Posterior cingulate gyrus (tissue), 11 donors: ENCODE measurements around the gene CDK6.

ENCODE experiments used
- DNase-seq, 10 donors: peaks; one replicate each; pipeline versions ENCODE4 v3.0.0 to v3.0.0-alpha.2; 2020 to 2021; ENCODE audit warnings: mixed read lengths in 3 of 10
- intact Hi-C: fragments of 100-400 bp; cut with DNase I; formaldehyde crosslinking; loops from one replicate; pipeline ENCODE4 v1.15.1; 2023

The CDK6 gene

DNA sequence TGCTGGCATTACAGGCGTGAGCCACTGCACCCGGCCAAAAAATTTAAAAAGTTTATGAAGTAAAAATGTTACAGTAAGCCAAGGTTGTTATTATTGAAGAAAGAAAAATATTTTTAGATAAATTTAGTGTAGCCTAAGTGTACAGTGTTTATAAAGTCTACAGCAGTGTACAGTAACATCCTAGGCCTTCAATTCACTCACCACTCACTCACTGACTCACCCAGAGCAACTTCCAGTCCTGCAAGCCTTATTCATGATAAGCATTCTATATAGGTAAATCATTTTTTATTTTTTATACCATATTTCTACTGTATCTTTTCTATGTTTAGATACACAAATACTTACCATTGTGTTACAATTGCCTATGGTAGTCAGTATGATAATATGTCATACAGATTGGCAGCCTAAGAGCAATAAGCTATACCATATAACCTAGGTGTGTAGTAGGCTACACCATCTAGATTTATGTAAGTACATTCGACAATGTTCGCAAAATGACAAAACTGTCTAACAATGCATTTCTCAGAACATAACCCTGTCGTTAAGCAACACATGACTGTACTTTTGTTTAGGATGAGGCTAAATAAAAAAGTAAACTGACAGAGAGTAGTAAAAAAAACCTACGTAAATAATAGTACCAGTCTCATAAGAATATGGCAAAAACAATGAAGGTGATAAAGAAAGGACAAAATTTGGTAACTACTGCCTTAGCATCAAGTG lies 168.4 kb downstream of the CDK6 start:
- intact Hi-C loops, result no loop called here
- no peak for DNase-seq

DNA sequence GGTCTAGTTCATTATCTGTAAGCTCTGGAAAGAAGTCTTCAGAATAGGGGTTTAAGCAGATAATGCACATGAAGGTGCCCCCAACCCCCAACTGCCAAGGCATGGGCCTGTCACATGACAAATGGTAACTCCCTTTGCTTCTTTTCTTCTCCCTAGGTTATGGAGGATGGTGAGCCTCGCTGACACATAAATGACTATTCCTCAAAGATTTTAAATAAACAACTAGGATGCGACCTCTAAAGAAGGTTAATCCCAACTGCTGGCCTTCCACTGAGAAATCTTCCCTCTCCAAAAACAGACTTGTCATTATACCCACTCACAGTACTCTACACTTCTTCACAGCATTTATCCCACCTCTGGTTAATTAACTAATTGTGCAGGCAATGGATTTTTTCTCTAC lies 170.4 kb downstream of the CDK6 start:
- intact Hi-C loops, result no loop called here
- no peak for DNase-seq

DNA sequence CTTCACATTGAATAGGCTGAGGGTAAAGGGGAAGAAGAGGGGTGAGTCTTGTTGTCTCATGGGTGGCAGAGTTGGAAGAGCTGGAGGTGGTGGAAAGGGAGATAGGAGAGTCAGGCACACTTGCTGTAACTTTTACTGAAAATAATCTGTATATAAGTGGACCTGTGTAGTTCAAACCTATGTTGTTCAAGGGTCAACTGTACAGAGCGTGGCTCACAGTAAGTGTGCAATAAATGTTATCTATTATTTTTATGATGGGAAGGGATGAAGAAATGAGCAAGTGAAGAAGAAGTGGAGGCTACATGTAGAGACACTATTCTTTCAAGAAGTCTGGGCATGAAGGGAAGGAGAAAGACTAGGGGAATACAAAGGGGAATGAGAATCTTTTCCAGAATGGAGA lies 174.7 kb downstream of the CDK6 start:
- DNase-seq, result no peak
- intact Hi-C loops, result no loop called here

DNA sequence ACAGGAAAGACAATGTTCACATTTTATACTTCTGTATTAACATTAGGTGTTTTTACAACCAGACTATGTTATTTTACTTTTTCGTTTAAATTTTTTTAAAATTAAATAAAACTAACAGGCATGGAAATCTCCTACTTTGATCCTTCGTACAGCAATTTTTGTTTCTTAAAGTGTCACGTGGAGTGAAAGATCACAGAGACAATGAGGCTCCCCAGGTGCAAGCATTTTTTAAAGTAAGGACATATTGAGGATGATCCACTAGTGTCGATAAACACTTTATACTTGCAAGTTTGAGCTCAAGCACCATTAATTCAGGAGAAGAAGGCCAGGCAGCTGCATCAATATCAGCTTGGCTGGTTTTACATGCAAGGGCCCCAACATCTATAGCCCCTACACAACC lies 177.7 kb downstream of the CDK6 start:
- intact Hi-C loops, result no loop called here
- no peak for DNase-seq

DNA sequence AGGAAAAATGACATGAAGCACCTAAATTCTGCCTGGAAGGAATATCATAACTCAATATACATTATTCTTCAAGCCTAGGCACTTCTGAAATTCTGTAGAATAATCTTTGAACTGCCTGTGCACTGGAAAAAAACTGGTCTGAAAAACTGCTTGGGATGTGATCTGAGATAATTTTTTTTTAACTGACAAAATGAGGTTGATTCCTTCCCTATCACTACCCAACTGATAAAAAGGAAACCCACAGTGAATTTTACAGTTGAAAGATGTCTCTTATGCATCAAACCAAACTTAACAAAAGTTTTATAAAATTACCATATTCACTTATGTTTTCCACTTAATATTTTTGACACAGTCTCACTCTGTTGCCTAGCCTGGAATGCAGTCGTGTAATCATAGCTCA lies 179.0 kb downstream of the CDK6 start:
- intact Hi-C loops, result no loop called here
- no peak for DNase-seq

DNA sequence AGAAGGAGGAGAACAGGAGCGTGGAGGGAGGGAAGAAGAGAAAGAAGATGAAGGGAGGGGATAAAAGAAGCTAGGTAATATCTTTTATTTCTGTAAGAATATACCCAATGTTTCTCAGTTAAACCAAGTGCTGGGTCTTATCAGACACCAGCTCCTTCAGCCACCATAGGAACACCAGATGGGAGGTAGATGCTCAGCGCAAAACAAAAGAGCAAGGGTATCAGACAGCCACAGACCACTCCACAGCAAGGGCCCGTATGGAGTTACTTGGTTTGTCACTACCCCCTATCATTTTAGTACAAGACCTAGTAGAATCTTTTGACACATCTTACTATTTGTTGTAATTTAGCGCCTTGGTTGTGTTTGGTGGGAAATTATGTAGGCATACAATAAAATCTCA lies 180.3 kb downstream of the CDK6 start:
- intact Hi-C loops, result no loop called here

DNA sequence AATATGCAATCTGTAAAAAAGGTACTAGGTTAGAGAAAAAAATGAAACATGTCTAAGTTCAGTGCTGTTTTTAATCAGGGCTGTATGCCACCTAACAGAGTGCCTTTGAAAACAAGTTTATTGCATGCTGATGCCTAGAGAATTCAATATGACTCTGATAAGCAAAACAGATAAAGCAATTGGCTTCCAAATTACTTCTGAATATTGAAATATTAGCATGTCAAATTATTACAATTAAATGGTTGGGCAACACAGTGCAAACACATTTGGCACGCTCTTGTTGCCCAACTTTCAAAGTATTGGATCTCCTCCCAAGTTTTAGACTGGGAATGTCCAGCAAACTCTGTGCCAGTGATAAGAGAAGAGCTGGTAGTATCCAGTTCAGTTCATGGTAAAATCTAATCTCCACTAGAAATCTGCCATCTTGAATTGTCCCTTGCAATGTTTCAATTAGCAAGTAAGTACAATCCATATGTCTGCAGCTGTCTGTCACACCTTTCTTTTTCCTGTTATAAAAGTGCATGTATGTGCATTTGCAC lies 181.0 kb downstream of the CDK6 start:
- intact Hi-C loops, result no loop called here
- no peak for DNase-seq

More for the DNA sequence above, 180.3 kb downstream of the CDK6 start:
- DNase-seq, result no peak

DNA sequence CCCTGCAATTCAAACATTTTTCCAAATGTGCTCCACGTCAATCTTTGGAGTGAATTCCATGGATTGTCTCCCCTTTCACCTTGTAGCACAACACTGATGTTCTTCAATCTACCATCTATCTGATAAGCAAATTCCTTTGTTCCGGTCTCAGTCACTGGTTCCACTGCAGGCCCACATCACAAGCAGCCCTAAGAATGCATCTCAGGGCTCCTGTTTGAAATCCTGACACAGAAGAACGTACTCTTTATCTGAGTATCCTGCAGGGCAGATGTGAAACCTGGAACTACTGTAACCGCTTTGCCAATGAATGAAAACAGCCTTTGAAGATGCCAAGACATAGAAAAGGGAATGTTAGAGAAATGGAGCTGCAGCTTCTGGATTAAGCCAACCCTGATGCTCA lies 183.2 kb downstream of the CDK6 start:
- DNase-seq, result no peak
- intact Hi-C loops, result no loop called here

DNA sequence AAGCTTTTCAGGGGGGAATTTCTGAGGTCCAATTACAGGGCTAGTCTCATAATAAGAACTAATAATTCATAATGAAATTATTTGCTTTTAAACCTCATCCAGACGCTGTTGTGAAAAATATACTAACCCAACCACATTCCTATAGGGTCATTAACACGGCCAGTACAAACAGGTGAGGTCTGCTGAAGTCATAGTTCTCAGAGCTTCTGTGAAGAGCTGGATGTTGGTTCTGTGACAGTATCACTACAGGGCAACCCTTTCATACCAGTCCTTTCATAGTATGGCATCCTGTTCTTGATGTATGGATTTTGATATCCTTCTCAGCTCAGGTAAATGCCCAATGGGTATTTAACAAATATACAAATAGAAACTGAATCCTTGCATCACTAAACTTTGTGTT lies 183.8 kb downstream of the CDK6 start:
- DNase-seq, result no peak
- intact Hi-C loops, result no loop called here

DNA sequence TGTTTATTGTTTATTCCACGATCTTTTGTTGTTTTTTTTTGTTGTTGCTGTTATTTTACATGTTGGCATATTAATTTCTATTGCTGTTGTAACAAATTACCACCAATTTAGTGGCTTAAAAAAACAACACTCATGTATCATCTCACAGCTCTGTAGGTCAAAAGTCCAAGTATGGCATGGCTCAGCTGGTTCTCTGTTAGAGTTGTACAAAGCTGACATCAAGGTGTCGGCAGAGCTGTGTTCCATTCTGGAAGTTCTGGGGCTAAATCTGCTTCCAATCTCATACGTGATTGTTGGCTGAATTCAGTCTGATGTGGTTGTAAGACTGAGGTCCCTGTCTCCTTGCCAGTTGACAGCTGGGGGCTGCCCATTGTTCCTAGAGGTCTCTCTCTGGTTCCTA lies 186.0 kb downstream of the CDK6 start:
- DNase-seq, result no peak
- intact Hi-C loops, result no loop called here

DNA sequence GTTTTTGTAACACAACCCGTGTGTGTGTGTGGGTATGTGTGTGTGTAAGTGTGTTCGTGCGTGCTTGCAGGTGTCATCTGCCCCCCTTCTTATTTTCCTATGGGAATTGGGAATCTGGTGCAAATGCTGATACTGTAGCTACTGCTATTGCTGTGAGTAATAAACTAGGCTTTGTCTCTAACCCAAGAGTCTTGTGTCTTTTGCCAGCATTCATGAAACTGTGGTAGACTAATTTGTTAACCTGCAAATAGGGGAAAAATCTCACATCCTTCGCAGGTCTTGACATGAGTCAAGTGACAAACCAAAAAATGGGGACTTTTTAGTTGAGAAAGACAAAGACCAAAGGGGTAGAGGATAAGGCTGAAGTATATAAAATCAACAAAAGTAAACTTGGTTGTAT lies 188.3 kb downstream of the CDK6 start:
- intact Hi-C loops, result no loop called here
- DNase-seq, result no peak

DNA sequence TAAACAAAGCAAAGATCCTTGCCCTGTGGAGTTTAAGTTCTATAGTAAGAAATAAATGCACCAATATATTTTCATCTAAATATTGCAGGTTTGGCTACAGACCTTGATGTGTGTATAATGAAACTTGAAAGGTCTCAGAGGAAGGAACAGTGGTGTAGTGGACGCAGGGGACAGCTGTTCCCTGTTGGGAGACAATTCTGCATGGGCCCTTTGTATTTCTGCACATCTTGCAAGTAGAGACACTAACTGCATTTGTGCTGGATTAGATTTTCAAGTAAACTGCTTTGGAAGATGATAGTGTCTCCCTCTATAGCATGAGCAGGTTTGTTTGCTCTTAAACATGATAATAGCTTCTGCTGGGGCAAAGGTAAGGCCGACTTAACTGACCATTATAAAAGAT lies 188.7 kb downstream of the CDK6 start:
- peak in 1 of 10 donors; percentile 28 for DNase-seq
- intact Hi-C loops, result no loop called here

DNA sequence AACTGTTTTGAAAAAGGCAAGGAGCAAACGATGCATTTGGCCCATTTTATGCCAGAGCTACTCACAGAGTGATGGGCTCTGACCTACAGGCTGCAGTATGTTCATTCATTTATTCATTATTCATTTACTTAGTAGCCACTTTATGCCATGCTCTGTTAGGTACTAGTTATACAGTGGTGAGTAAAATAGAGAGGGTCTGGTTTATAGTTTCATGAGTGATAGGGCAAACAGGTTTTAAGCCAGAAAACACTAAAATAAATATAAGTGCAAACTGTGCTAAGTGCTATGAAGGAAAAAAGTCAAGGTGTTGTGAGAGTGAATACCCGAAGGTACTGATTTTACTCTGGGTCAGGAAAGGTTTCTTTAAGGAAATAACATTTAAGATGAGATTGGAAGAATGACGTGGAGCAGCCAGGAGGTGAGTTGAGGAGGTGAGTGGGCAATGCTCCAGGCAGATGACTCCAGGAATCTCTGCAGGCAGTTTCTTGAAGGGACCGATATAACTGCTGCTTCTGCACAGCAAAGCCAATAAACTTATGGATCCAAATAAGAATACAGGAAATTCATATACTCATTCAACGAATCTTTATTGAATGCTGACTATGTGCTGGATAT lies 189.3 kb downstream of the CDK6 start:
- no peak for DNase-seq
- intact Hi-C loops, result no loop called here

DNA sequence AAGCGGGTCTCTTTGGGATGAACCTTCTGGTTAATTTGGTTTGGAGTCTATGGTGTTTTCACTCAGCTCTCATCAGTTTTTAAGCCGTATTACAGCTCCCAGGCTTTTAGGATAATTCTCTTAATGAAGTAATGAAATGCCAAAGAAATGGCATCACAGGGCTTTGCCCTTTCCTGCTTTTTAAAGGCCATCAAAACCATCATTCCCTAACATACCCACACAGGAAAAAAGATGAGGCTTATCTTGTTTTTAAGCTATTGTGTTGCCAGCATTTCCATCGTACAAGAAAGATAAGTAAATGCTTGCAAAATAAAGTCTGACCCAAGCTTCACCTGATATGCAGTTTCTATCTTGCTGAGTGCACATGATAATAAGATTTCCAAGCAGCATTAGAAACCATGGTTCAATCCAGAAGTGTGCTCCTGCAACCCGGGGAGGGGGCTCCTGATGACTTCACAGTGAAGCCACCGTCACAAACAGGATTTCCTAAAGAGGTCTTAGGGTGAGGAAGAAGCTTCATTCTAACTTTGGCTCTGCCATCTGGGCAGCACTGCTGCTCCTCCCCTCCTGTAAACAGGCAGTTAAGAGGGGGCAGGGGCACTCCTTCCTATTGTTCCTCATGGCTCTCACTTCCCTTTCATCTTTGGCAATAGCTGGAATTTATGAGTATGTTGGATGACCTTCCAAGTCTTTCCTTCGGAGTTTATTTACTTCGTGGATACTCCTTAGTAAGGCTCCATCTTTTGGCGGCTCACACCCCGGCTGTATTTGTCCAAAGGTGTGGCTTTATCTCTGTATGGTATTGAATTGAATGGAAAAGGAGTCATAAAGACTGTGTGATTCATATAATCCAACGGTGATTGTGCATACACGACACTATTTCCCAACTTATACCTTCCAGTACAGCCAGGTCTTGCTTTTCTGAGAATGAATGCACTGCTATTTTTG lies 191.0 kb downstream of the CDK6 start:
- intact Hi-C loops, result no loop called here

DNA sequence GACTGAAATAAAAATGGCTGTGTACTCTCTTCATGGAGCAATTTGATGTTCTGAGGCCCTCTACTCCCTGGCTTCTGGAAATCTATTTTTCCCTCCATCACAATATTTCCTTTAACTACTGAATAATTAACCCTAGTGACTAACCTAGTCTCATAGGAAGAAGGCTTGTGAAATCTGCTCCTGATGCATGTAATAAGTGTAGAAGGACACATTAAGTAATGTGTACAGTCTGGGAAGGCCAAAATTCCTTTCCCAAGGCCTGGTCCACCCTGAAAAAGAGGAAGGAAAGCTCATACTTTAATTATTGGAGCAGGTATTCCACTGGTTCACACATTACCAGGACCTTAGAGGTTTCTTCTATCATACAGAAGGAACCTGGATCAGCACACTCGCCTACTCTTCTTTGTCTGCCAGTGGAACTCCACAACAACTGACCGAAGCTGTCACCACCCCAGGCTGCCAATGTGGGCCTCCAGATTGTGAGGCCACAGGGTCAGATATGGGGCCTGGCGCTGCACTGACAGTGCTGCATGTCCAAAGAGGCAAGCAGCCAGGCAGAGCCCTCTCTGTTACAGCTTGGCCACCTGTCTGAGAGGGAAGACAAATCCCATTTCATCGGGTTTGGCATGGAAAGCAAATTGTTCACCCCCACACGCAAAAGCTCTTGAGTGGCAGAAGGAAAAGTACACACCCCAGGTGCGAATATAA lies 191.8 kb downstream of the CDK6 start:
- intact Hi-C loops, result no loop called here
- peak in 8 of 10 donors; percentile 12 to 86 (median 40) for DNase-seq

More for the DNA sequence above, 191.0 kb downstream of the CDK6 start:
- DNase-seq, result no peak

DNA sequence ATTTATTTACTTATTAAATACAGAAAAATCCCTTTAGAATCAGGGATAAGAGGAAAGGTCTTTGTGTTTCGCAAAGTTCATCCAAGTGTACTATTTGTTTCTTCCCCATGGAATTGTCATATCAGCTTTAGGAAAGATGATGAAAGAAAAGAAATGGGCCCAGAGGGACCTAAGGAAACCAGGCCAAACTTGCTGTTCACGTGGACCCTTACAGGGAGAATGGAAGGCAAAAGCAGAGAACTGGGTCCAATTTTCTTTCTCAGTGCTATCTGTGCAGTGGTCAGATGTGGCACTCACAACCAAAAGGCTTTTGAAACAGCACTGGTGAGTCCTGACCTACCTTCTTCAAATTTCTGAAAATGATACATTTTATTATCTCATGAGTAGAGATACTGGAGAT lies 192.6 kb downstream of the CDK6 start:
- no peak for DNase-seq
- intact Hi-C loops, result no loop called here

DNA sequence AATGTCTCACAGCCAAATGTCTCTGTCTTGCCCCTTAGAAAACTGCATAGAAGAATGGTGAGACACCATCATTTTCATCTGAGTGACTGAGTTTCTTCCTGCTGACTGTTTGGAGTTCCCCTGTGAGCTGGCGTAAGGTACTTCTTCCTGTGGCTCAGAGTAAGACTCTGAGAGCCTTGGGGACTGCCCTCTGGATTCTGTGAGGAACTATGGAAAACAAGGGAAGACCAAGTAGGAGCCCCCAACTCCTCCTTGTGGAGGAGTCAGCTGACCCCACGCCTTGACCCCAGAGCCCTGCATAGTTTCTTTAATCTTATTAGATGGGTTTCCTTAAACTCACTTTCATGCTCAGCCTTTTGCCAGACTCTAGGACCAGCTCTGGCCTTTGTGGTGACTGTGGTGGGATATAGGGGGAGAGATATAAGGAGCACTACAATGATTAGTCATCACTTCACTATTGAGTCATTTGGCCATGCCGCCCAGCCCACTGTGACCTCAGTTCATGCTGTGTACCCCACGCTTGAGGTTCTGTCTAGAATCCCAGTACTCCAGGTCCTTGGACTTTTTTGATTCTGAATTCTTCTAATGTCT lies 194.4 kb downstream of the CDK6 start:
- no peak for DNase-seq
- intact Hi-C loops, result no loop called here

DNA sequence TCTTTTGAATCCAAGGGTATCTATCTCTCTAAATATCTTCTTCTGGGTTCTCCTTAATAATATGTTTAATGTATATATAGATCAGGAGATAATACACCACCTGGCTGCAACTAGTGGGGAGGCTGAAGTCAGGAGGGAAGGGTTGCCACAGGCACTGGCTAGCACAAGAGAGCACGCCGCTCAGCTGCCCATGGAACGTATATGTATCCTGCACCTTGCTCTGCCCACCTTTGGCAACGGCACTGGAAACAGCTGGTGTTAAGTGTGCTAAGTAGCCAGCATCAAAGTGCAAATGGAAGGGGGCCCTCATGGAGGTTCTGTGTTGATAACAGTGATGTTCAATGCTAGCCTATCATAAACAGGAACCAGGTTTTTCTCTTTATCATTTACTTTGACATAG lies 196.4 kb downstream of the CDK6 start:
- DNase-seq, result no peak

DNA sequence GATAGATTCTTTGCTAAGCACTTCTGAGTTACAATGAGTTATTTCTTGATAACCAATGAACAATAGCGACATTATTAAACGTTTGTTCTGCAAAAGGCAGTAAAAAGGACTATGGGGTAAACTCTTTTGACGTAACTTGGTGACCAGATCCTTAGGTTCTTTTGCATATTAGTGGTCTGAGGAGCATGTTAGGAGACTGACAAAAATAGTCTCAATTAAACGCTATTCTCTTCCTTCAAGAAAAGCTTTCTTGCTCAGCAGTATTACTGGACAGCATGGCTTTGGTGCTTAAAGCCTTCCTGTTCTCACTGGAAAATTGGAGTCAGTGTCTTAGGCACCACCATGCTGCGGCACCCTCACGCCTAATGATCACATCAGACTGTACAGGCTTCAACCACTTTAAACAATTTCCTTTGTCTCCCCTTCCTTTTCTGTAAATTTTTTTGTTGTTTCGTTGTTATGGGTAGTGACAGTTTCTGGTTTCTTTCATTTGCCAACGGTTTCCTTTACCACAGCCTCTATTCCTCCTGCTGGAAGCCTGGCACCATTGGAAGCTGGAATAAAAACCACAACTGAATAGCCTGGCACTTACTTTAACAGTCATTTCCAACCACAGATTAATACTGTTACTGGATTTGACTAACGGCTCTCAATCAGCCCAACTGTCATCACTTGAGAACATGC lies 197.0 kb downstream of the CDK6 start:
- intact Hi-C loops, result no loop called here
- DNase-seq, result no peak

More for the DNA sequence above, 196.4 kb downstream of the CDK6 start:
- intact Hi-C loops, result no loop called here
